GM18861 (cell line): Measurements from ENCODE around the gene AFF2.

Source experiments
- ATAC-seq: cut with Tn5 transposase; IDR thresholded peaks from one replicate; pipeline ENCODE4 v1.9.1; 2021; ENCODE audit not compliant: unreplicated experiment

AFF2 gene

GRCh38 chrX:148913971-148914370 lies 413.6 kb downstream of the AFF2 start:
- no peak for ATAC-seq

- ATAC-seq = no peak
These were observed 414.4 kb downstream of the AFF2 start for GRCh38 chrX:148914783-148915182.

- ATAC-seq = no peak
These were observed 415.1 kb downstream of the AFF2 start for GRCh38 chrX:148915474-148915873.

- ATAC-seq = no peak
These were observed 417.0 kb downstream of the AFF2 start for GRCh38 chrX:148917441-148917840.

GRCh38 chrX:148923631-148924030 lies 423.2 kb downstream of the AFF2 start:
- ATAC-seq = no peak

- no peak for ATAC-seq
These were observed 426.0 kb downstream of the AFF2 start for GRCh38 chrX:148926371-148926770.

- no peak for ATAC-seq
These were observed 428.4 kb downstream of the AFF2 start for GRCh38 chrX:148928811-148929210.

GRCh38 chrX:148929686-148930085 lies 429.3 kb downstream of the AFF2 start:
- no peak for ATAC-seq

- ATAC-seq = no peak
These were observed 429.9 kb downstream of the AFF2 start for GRCh38 chrX:148930206-148930729.

- ATAC-seq = no peak
These were observed 433.5 kb downstream of the AFF2 start for GRCh38 chrX:148933881-148934280.

GRCh38 chrX:148938348-148938747 lies 437.9 kb downstream of the AFF2 start:
- no peak for ATAC-seq

GRCh38 chrX:148940411-148940996 lies 440.1 kb downstream of the AFF2 start:
- ATAC-seq = no peak

GRCh38 chrX:148942754-148943153 lies 442.3 kb downstream of the AFF2 start:
- ATAC-seq = no peak

- no peak for ATAC-seq
These were observed 447.1 kb downstream of the AFF2 start for GRCh38 chrX:148947399-148947975.

GRCh38 chrX:148956352-148956751 lies 455.9 kb downstream of the AFF2 start:
- no peak for ATAC-seq

- ATAC-seq = no peak
These were observed 458.5 kb downstream of the AFF2 start for GRCh38 chrX:148958901-148959300.

GRCh38 chrX:148960060-148960459 lies 459.6 kb downstream of the AFF2 start:
- no peak for ATAC-seq

- ATAC-seq = no peak
These were observed 461.6 kb downstream of the AFF2 start for GRCh38 chrX:148961985-148962384.

GRCh38 chrX:148976571-148977400 lies 476.4 kb downstream of the AFF2 start:
- ATAC-seq = no peak

GRCh38 chrX:148979786-148980185 lies 479.4 kb downstream of the AFF2 start:
- no peak for ATAC-seq

GRCh38 chrX:148984238-148984637 lies 483.8 kb downstream of the AFF2 start:
- no peak for ATAC-seq

GRCh38 chrX:148991502-148991901 lies 491.1 kb downstream of the AFF2 start:
- ATAC-seq = no peak
